Measurements from ENCODE around the gene SH2D3A.

DNA sequence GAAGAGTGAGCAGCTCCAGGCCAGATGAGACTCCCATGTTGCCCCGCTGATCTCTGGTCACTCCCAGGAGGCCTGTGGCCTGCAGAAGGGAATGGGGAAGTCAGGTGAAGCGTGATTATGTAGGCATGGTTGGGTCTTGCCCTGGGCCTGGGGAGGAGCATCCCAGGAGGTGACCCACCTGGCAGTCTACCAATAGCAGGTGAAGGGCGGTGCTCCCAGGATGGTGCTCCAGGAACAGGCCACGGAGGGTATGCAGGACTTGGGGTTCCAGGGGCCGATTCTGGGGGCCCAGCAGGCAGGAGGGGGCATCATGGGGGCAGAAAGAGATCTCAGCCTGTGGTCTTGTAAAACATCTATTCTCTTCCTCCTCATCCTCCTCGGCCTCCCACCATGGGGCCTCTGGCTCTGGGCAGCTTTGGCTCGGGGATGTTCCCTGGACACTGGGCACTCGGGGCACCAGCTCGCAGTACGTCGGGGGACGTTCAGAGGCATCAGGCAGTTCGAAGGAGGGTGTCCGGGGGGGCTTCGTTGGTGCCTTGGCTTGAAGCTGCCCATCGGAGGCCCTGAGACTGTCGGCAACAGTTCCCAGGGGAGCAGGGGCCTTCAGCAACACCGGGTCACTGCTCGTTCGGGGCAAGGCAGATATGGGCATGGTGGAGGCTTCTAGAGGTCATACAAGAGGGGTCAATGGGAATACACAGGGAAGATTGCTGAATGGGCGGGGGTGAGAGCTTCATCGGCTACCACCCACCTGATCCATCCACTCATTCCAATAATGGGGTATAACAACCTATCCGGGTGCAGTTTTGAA is 12.4 kb downstream of the SH2D3A start:
- TF ChIP-seq, protein P1, sequence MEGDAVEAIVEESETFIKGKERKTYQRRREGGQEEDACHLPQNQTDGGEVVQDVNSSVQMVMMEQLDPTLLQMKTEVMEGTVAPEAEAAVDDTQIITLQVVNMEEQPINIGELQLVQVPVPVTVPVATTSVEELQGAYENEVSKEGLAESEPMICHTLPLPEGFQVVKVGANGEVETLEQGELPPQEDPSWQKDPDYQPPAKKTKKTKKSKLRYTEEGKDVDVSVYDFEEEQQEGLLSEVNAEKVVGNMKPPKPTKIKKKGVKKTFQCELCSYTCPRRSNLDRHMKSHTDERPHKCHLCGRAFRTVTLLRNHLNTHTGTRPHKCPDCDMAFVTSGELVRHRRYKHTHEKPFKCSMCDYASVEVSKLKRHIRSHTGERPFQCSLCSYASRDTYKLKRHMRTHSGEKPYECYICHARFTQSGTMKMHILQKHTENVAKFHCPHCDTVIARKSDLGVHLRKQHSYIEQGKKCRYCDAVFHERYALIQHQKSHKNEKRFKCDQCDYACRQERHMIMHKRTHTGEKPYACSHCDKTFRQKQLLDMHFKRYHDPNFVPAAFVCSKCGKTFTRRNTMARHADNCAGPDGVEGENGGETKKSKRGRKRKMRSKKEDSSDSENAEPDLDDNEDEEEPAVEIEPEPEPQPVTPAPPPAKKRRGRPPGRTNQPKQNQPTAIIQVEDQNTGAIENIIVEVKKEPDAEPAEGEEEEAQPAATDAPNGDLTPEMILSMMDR (IDR thresholded peaks at IDR 0.05), result no peak
- TF ChIP-seq POLR2AphosphoS5 (IDR thresholded peaks at IDR 0.05; ENCODE audit: low read depth, low read length), result no peak
